ENCODE data around the gene SDC4. TPM values are rescaled to one million over a fixed set of nuclear protein-coding genes. Genes with fewer than 3 reads are reported as not detected.

Gene SDC4
- total RNA-seq, 1 donor from 2014 or later = 67.2 TPM

- no peak overlapping the region for H3K4me3 Mint-ChIP-seq
- no peak overlapping the region for H3K27ac Mint-ChIP-seq
- no peaks in the 10 kb centered on the region for H3K36me3 Mint-ChIP-seq
- H3K27me3 Mint-ChIP-seq = peaks cover 4% of the 10 kb centered on the region
- no peaks in the 10 kb centered on the region for H3K9me3 Mint-ChIP-seq
- DNase-seq (ENCODE audit: extremely low spot score, unreplicated experiment) = no peak
- H3K4me1 Mint-ChIP-seq (ENCODE audit: unreplicated experiment) = no peaks in the 10 kb centered on the region
- no peak for TF ChIP-seq CTCF (conservative IDR thresholded peaks at IDR 0.05)
Measured at GRCh38 chr20:45275338-45275737, 72.9 kb downstream of the SDC4 start.

Other genes with a start within 250 kb of the SDC4 start
- 2.2 and 3.5 TPM in 2 replicates for gene KCNS1, start 247.3 kb downstream of the SDC4 start, total RNA-seq (ENCODE audit: low replicate concordance)
- gene WFDC5, start 233.2 kb downstream of the SDC4 start, total RNA-seq (ENCODE audit: low replicate concordance) = 0.41 and 0.74 TPM in 2 replicates
- not detected in 2 replicates for gene WFDC12, start 224.0 kb downstream of the SDC4 start, total RNA-seq (ENCODE audit: low replicate concordance)
- 3.7 and 6.9 TPM in 2 replicates for gene PI3, start 173.5 kb downstream of the SDC4 start, total RNA-seq (ENCODE audit: low replicate concordance)
- not detected in 2 replicates for gene SEMG1, start 141.4 kb downstream of the SDC4 start, total RNA-seq (ENCODE audit: low replicate concordance)
- not detected in 2 replicates for gene SEMG2, start 127.1 kb downstream of the SDC4 start, total RNA-seq (ENCODE audit: low replicate concordance)
- gene SLPI, start 93.9 kb downstream of the SDC4 start, total RNA-seq (ENCODE audit: low replicate concordance) = 35.7 and 73.6 TPM in 2 replicates
- gene RBPJL, start 41.6 kb downstream of the SDC4 start, total RNA-seq (ENCODE audit: low replicate concordance) = not detected in 2 replicates
- gene MATN4, start 40.1 kb downstream of the SDC4 start, total RNA-seq (ENCODE audit: low replicate concordance) = 0.75 TPM in 1 of 2 replicates, not detected in the other
- gene SYS1, start 14.7 kb upstream of the SDC4 start, total RNA-seq (ENCODE audit: low replicate concordance) = 29.2 and 47.4 TPM in 2 replicates
- gene TP53TG5, start 29.9 kb upstream of the SDC4 start, total RNA-seq (ENCODE audit: low replicate concordance) = 0.57 TPM in 1 of 2 replicates, not detected in the other
- gene DBNDD2, start 59.9 kb upstream of the SDC4 start, total RNA-seq (ENCODE audit: low replicate concordance) = 12.8 and 25.5 TPM in 2 replicates
- 70.1 and 80.6 TPM in 2 replicates for gene PIGT, start 67.7 kb upstream of the SDC4 start, total RNA-seq (ENCODE audit: low replicate concordance)
- gene WFDC2, start 121.3 kb upstream of the SDC4 start, total RNA-seq (ENCODE audit: low replicate concordance) = 64.4 and 98.9 TPM in 2 replicates
- gene SPINT3, start 167.2 kb upstream of the SDC4 start, total RNA-seq (ENCODE audit: low replicate concordance) = not detected in 2 replicates
- 0.50 TPM in 1 of 2 replicates, not detected in the other for gene WFDC6, start 191.1 kb upstream of the SDC4 start, total RNA-seq (ENCODE audit: low replicate concordance)
- gene EPPIN, start 199.0 kb upstream of the SDC4 start, total RNA-seq (ENCODE audit: low replicate concordance) = 0.24 TPM in 1 of 2 replicates, not detected in the other
- not detected in 2 replicates for gene WFDC8, start 230.9 kb upstream of the SDC4 start, total RNA-seq (ENCODE audit: low replicate concordance)